Neural progenitor cell (in vitro differentiated cells): ENCODE data around the gene CPNE8. TPM values are rescaled to one million over a fixed set of nuclear protein-coding genes. Genes with fewer than 3 reads are reported as not detected.

ENCODE experiments used
- DNase-seq: peaks from one replicate; pipeline ENCODE4 v3.0.0-alpha.2; 2016; ENCODE audit warnings: low spot score
- H2AFZ ChIP-seq: fragments of 200-600 bp; sonication (generic); replicated peaks from 2 replicates; pipeline ENCODE4 v1.6.1; 2016; ENCODE audit warnings: antibody characterized with exemption
- H3F3A ChIP-seq: fragments of 200-600 bp; sonication (generic); 2 replicates; pipeline ENCODE4 v1.6.1; 2016; ENCODE audit warnings: antibody characterized with exemption, low read depth
- H3K27ac ChIP-seq: fragments of 200-600 bp; sonication (generic); 2 replicates; pipeline ENCODE4 v1.5.1; 2016; ENCODE audit warnings: mild to moderate bottlenecking
- H3K27me3 ChIP-seq: fragments of 200-600 bp; sonication (generic); 2 replicates; pipeline ENCODE4 v1.6.1; 2016; ENCODE audit warnings: mild to moderate bottlenecking, moderate library complexity
- H3K36me3 ChIP-seq: fragments of 200-600 bp; sonication (generic); 2 replicates; pipeline ENCODE4 v1.5.1; 2016
- H3K4me1 ChIP-seq: fragments of 200-600 bp; sonication (generic); 2 replicates; pipeline ENCODE4 v1.6.1; 2016; ENCODE audit warnings: mixed run types
- H3K4me2 ChIP-seq: fragments of 200-600 bp; sonication (generic); 2 replicates; pipeline ENCODE4 v1.6.1; 2016
- H3K4me3 ChIP-seq: fragments of 200-600 bp; sonication (generic); 2 replicates; pipeline ENCODE4 v1.5.1; 2016
- H3K79me2 ChIP-seq: fragments of 200-600 bp; sonication (generic); 2 replicates; pipeline ENCODE4 v1.6.1; 2016; ENCODE audit warnings: low read depth
- H3K9ac ChIP-seq: fragments of 200-600 bp; sonication (generic); 2 replicates; pipeline ENCODE4 v1.6.1; 2016
- H3K9me3 ChIP-seq: fragments of 200-600 bp; sonication (generic); 2 replicates; pipeline ENCODE4 v1.5.1; 2016; ENCODE audit warnings: low read depth
- H4K20me1 ChIP-seq: fragments of 200-600 bp; sonication (generic); 2 replicates; pipeline ENCODE4 v1.6.1; 2016; ENCODE audit warnings: low read depth
- H3K27ac Mint-ChIP-seq: 3 replicates; pipeline ENCODE4 v1.8.0; 2021; ENCODE audit warnings: mixed read lengths
- H3K27me3 Mint-ChIP-seq: 2 replicates; pipeline ENCODE4 v1.8.0; 2022; ENCODE audit warnings: low read depth, mild to moderate bottlenecking, inconsistent platforms, moderate library complexity, mixed read lengths; ENCODE audit not compliant: insufficient read depth
- H3K36me3 Mint-ChIP-seq: 3 replicates; pipeline ENCODE4 v1.8.0; 2021; ENCODE audit warnings: mixed read lengths
- H3K4me1 Mint-ChIP-seq: 3 replicates; pipeline ENCODE4 v1.8.0; 2021; ENCODE audit warnings: mixed read lengths
- H3K4me3 Mint-ChIP-seq: 3 replicates; pipeline ENCODE4 v1.8.0; 2021; ENCODE audit warnings: mild to moderate bottlenecking, moderate library complexity, mixed read lengths
- H3K9me3 Mint-ChIP-seq: 3 replicates; pipeline ENCODE4 v1.8.0; 2020; ENCODE audit warnings: mixed read lengths
- EZH2 ChIP-seq: fragments of 200-600 bp; sonication (generic); IDR thresholded peaks from 2 replicates; pipeline ENCODE4 v1.6.1; 2017; ENCODE audit warnings: antibody characterized with exemption, mild to moderate bottlenecking, moderate library complexity
- EZH2phosphoT487 ChIP-seq: fragments of 200-600 bp; sonication (generic); IDR thresholded peaks from 2 replicates; pipeline ENCODE4 v1.6.1; 2017; ENCODE audit warnings: antibody characterized with exemption
- total RNA-seq: library from RNA; depleted of rRNA; stranded (reverse); fragments of >200 nt; gene quantifications from 2 replicates; pipeline ENCODE4 v1.2.3, GENCODE V29; 2015; ENCODE audit warnings: low replicate concordance
- TF ChIP-seq, protein P1 (sequence below): fragments of 200-600 bp; sonication (generic); IDR thresholded peaks from 2 replicates; pipeline ENCODE4 v1.5.1; 2017; ENCODE audit warnings: antibody characterized with exemption, mild to moderate bottlenecking

Gene CPNE8
- total RNA-seq, 1 donor from 2014 or later: 19.5 TPM

DNA sequence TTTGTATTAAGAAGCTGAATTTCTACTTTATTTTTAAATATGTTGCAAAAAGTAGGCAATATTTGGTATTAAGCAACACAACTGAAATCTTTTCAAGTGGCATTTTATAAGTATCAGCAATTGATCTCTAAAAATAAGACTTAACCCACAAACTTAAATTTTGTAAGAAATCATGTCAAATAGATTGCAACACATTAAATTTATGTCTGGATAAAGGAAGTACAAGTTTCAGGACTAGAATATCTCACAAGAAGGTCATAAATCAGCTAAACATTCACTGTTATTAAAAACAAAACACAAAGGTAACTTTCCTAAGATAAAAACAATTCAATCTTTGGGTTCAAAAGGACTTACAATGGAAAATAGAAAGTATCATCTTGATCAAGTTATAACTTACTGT is 32.8 kb downstream of the CPNE8 start:
- H3K4me3 Mint-ChIP-seq: no peak overlapping the region
- Histone ChIP-seq H3K4me3 (no peak overlapping the region), H3F3A (no peaks in the 10 kb centered on the region), H3K27ac (no peak overlapping the region), H3K79me2 (no peaks in the 10 kb centered on the region), H3K4me2 (no peak overlapping the region), H3K9me3 (no peaks in the 10 kb centered on the region), H4K20me1 (no peaks in the 10 kb centered on the region), H2AFZ (no peak overlapping the region), H3K36me3 (no peaks in the 10 kb centered on the region), H3K9ac (no peak overlapping the region), H3K27me3 (no peaks in the 10 kb centered on the region), H3K4me1 (no peaks in the 10 kb centered on the region)
- peaks cover 4% of the 10 kb centered on the region for H3K27me3 Mint-ChIP-seq
- H3K9me3 Mint-ChIP-seq: no peaks in the 10 kb centered on the region
- no peaks in the 10 kb centered on the region for H3K36me3 Mint-ChIP-seq
- no peaks in the 10 kb centered on the region for H3K4me1 Mint-ChIP-seq
- H3K27ac Mint-ChIP-seq: no peak overlapping the region
- TF ChIP-seq EZH2phosphoT487 (no peak), EZH2 (no peak)
- TF ChIP-seq, protein P1, sequence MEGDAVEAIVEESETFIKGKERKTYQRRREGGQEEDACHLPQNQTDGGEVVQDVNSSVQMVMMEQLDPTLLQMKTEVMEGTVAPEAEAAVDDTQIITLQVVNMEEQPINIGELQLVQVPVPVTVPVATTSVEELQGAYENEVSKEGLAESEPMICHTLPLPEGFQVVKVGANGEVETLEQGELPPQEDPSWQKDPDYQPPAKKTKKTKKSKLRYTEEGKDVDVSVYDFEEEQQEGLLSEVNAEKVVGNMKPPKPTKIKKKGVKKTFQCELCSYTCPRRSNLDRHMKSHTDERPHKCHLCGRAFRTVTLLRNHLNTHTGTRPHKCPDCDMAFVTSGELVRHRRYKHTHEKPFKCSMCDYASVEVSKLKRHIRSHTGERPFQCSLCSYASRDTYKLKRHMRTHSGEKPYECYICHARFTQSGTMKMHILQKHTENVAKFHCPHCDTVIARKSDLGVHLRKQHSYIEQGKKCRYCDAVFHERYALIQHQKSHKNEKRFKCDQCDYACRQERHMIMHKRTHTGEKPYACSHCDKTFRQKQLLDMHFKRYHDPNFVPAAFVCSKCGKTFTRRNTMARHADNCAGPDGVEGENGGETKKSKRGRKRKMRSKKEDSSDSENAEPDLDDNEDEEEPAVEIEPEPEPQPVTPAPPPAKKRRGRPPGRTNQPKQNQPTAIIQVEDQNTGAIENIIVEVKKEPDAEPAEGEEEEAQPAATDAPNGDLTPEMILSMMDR: no peak
- DNase-seq: no peak

DNA sequence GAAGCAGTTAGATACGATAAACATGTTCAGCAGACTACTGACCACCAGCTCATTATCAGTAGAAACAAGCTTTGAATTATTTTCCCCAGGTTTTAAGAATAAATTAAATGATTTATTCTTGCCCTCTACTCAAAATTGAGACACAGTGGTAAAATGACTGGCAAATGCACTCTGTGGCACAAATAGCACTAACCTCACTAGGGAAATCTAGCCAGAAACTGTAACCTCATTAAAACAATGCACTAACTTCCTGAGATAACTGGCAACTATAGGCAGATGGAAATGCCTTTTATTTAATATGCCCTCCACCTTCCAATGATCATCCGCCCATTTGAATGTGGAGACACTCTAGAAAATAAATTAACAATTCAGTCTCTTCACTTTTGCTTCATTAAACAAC is 33.2 kb downstream of the CPNE8 start:
- TF ChIP-seq, protein P1: no peak
- TF ChIP-seq EZH2 (no peak), EZH2phosphoT487 (no peak)
- Histone ChIP-seq H3K36me3 (no peaks in the 10 kb centered on the region), H3K27me3 (no peaks in the 10 kb centered on the region), H3K4me3 (no peak overlapping the region), H3K27ac (no peak overlapping the region), H3K9me3 (no peaks in the 10 kb centered on the region), H3K9ac (no peak overlapping the region), H4K20me1 (no peaks in the 10 kb centered on the region), H3K79me2 (no peaks in the 10 kb centered on the region), H3K4me2 (no peak overlapping the region), H2AFZ (no peak overlapping the region), H3F3A (no peaks in the 10 kb centered on the region), H3K4me1 (no peaks in the 10 kb centered on the region)
- no peaks in the 10 kb centered on the region for H3K36me3 Mint-ChIP-seq
- H3K4me1 Mint-ChIP-seq: no peaks in the 10 kb centered on the region
- peaks cover 4% of the 10 kb centered on the region for H3K27me3 Mint-ChIP-seq
- DNase-seq: no peak
- no peak overlapping the region for H3K4me3 Mint-ChIP-seq
- no peaks in the 10 kb centered on the region for H3K9me3 Mint-ChIP-seq
- no peak overlapping the region for H3K27ac Mint-ChIP-seq

DNA sequence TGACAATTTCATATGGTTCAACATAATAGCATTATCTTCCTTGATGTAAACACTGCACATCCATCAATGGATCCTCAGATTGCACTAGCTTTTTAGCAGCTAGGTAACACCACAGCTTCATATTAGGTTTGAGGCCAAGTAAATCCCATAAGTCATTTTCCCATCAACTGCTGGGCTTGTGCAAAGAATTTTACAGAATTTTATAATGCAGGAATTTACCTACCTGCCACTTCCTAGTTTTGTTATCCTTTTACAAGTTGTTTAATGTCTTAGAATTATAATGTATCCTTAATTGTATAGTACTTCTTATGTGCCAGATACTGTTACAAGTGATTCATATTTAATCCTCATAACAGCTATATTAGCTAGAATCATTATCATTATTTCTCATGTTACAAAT is 36.4 kb downstream of the CPNE8 start:
- Histone ChIP-seq H3K4me2 (no peak overlapping the region), H3F3A (no peaks in the 10 kb centered on the region), H2AFZ (no peak overlapping the region), H3K27ac (no peak overlapping the region), H3K9me3 (no peaks in the 10 kb centered on the region), H3K27me3 (no peaks in the 10 kb centered on the region), H3K4me3 (no peak overlapping the region), H3K4me1 (no peaks in the 10 kb centered on the region), H3K79me2 (no peaks in the 10 kb centered on the region), H3K36me3 (no peaks in the 10 kb centered on the region), H4K20me1 (no peaks in the 10 kb centered on the region), H3K9ac (no peak overlapping the region)
- Mint-ChIP-seq H3K4me1 (no peaks in the 10 kb centered on the region), H3K4me3 (no peak overlapping the region), H3K9me3 (no peaks in the 10 kb centered on the region), H3K27ac (no peak overlapping the region), H3K36me3 (no peaks in the 10 kb centered on the region), H3K27me3 (peaks cover 4% of the 10 kb centered on the region)
- TF ChIP-seq, protein P1: no peak
- no peak for TF ChIP-seq EZH2
- TF ChIP-seq EZH2phosphoT487: no peak
- no peak for DNase-seq
